HG03558 (cell line): ENCODE results near the gene WNT7B.
A peak's percentile ranks its signal among the peaks of the same experiment; 100 is the strongest.

Source experiments
- ATAC-seq: cut with Tn5 transposase; IDR thresholded peaks from one replicate; pipeline ENCODE4 v1.9.1; 2021; ENCODE audit warnings: moderate number of reproducible peaks; ENCODE audit not compliant: unreplicated experiment; ENCODE audit errors: extremely low read depth

Gene WNT7B

DNA sequence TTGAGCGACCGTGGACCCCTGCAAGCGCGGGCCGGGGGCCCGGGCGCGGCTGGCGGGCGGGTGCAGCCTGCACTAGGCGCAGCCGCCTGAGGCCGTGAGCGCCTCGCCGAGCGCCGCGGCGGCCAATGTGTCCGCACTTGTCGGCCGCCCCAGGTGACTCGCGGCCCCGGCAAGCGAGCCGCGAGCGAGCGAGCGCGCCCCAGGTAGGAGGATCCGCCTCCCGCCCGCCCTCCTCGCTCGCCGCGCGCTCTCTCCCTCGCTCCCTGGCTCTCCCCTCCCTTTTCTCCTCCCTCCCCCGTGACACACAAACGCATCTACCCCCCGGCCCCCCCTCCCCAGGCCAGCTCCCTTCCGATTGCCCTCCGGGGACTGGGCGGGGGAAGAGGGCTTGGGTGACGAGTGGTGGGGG lies at the start of gene WNT7B:
WNT7B (minus strand) TSS at position 160 of the 409 bp plus-strand sequence. CDS start 408 bp downstream, outside the sequence.
- no peak for ATAC-seq

DNA sequence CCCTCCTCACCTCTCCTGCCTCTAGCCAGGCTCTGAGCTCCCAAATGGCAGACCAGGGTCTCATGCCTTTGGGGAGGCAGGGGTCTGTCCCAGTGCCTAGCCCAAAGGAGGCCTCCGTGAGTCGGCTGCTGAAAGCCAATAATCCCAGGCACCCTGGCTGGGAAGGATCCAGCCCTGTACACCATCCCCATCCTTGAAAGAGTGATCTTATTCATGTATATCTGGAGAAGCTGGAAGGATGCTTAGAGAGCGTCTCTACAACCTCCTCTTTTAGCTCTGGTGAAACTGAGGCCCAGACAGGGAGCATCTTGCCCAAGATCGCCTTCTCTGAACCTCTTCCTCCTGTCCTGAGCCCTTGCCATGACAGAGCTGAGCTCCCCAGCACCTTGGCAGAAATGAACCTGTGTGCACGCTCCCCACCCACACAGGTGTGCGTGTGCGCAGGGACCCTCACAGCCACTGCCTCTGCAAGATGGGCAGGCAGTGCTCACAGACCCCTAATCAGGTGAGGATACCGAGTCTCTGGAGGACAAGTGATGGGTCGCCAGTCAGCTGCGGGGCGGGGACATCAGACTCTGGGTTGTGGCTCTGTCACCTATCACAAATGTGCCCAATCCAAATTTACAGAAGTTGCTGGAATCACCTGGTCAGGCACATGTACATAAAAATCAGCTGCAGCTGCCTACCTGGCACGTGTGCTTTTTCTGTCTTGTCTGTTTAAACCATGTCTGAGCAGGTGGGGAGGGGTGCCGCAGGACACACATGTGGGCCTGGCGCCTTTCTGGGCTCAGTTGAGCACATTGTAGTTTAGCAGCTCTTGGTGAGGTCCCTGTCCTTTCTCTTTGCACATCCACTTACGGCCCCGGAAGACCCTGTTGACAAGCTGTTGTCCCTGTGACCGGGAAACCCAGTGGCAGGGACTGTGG lies 49.3 kb upstream of the WNT7B start:
- ATAC-seq, result no peak

DNA sequence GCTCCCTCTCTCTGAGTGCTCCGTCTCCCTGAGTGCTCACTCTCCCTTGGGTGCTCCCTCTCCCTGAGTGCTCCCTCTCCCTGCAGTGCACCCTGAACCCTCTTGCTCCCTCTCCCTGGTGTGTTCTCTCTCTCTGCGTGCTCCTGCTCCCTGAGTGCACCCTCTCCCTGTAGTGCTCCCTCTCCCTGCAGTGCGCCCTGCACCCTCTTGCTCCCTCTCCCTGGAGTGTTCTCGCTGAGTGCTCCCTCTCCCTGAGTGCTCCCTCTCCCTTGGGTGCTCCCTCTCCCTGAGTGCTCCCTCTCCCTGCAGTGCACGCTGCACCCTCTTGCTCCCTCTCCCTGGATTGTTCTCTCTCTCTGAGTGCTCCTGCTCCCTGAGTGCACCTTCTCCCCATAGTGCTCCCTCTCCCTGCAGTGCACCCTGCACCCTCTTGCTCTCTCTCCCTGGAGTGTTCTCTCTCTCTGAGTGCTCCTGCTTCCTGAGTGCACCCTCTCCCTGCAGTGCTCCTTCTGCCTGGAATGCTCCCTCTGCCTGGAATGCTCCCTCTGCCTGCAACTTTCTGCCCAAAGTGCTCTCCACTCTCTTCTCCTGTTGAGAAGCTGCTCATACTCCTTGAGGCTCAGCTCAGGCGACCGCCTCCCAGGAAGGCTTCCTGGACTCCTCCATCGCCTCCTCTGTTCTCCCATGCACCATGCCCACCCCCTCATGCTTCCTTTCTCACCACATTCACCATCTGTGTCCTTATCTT lies 48.4 kb upstream of the WNT7B start:
- no peak for ATAC-seq

DNA sequence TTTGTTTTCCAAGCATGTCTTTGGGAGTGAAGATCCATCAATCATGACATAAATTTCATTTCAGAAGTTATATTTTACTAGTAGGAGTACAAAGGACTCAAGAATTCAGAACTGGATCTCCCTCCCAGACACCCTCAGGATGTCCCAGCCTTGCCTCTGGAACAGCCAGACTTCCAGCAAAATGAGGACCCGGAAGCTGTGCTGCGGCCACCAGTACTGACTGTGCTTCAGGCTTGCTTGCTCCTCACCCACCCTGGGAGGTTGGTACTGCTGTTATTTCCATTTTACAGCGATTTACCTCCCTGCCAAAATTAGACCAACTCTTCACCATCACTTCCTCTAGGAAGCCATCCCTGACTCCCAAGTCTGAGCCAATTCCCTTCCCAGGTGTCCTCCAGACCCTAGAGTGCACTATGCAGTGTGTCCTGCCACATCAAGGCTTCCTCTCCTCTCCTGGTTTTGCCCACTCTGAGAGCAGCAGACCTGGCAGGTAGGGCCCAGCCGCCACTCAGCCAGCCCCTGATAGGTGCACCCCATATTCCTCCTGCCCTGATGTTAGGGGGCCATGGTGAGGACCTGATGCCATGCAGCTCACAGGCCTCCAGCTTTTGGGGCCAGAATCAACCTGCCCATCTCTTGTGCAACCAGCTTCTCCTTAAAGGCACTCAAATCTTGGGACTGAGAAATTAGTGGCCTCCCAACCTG lies 47.3 kb upstream of the WNT7B start:
- ATAC-seq, result no peak

- ATAC-seq, result no peak
Observed at GRCh38 chr22:46023558-46023981, 46.6 kb upstream of the WNT7B start.

- ATAC-seq, result no peak
Observed at GRCh38 chr22:46022881-46023512, 46.0 kb upstream of the WNT7B start.

GRCh38 chr22:46021577-46021976 lies 44.6 kb upstream of the WNT7B start:
- ATAC-seq, result no peak

DNA sequence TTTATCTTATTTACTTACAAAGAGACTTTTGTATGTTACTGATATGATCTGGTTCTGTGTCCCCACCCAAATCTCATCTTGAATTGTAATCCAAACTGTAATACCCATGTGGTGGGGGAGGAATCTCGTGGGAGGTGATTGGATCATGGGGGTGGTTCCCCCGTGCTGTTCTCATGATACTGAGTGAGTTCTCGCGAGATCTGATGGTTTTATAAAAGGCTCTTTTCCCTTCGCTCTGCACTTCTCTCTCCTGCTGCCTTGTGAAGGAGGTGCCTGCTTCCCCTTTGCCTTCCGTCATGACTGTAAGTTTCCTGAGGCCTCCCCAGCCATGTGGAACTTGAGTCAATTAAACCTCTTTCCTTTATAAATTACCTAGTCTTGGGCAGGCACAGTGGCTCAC lies 42.4 kb upstream of the WNT7B start:
- no peak for ATAC-seq

DNA sequence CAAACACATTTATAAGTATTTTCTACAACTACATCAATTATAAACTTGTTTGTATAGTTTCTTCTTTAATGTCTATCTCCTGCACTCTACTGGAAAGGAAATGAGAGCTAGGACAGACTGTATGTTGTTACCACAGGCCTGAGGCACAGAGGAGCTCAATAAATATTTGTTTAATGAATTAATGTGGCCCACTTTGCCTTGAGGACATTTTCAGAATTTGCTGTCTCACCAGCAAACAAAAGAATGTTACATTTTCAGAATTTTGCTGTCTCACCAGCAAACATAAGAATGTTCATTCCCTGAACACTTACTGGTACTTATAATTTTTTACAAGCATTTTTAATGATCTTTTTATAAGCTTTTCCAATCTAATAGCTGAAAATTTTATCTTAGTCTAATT lies 41.9 kb upstream of the WNT7B start:
- ATAC-seq, result no peak

GRCh38 chr22:46017166-46017565 lies 40.2 kb upstream of the WNT7B start:
- ATAC-seq, result no peak

GRCh38 chr22:46013460-46014416 lies 36.8 kb upstream of the WNT7B start:
- ATAC-seq, result peak; percentile 71

DNA sequence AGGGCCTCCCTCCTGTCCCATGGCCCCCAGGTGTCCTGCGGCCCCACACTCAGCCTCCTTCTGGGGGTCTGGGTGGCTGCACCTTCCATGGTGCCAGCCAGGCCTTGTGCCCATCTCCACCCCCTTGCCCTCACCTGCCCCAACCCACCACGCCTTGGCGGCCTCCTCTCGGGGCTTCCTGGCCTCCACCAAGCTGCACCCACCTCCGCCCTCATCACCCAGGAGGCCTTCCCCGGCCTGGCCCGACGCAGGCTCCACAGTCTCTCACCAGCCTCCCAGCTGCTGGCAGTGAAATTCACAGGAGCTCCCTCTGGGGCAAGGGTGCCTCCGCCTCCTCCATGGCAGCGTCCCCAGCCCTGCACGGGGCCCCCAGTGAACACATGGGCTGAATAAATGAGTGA lies 35.9 kb upstream of the WNT7B start:
- no peak for ATAC-seq

DNA sequence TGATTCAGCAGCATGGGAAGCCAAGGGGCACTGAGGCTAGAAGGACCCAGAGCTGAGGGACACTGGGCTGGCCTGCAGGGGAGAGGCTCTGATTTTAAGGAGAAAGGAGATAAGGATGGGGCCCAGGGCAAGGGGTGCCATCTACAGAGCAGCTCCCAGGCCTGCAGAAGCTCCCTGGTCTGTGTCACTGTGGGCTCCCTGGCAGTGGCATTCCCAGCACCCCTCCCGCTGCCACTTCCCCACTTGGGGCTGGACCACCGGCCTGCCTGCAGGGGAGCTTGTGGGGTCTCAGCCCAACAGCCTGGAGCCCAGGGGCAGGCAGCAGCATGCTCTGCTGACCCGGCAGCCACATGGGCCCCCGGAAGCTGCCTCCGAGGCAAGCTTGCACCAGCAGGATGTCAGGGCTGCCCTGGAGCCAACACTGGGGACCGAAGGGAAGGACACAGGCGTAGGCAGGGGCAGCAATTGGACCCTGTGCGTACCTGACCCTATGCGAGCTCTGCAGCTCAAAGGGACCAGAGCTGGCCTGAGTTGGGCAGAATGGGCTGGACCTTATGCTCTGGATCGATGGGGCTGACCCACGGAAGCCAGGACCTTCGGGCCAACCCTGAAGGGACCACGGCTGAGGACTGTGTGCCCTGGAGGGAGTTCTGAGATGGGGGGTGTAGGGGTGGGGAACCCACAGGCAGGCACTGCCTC lies 35.4 kb upstream of the WNT7B start:
- no peak for ATAC-seq

DNA sequence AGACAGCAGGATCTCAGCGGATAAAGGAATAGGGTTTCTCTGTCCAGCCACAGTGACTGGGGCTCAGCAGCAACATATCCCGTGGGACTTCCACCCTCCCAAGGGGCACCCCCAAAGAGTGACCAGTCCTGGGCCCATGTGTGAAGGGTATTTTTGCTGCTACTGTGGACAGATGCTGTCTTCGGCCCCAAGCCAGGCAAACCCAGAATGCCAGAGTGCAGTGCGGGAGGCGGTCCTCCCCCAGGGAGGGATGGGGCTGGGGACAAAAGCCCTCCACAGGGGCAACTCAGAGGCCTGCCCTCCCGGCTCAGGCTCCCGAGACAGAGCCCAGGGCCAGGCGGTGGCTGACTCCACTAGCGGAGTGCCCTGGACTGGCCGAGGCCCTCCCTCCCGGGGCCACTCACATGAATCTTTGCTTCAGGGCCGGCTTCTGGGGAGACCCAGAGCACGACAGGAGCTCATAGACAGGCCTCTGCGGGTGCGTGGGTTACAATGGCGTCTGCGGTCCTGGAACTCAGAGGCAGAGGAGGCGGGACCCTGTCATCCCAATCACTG lies 34.7 kb upstream of the WNT7B start:
- ATAC-seq, result no peak

DNA sequence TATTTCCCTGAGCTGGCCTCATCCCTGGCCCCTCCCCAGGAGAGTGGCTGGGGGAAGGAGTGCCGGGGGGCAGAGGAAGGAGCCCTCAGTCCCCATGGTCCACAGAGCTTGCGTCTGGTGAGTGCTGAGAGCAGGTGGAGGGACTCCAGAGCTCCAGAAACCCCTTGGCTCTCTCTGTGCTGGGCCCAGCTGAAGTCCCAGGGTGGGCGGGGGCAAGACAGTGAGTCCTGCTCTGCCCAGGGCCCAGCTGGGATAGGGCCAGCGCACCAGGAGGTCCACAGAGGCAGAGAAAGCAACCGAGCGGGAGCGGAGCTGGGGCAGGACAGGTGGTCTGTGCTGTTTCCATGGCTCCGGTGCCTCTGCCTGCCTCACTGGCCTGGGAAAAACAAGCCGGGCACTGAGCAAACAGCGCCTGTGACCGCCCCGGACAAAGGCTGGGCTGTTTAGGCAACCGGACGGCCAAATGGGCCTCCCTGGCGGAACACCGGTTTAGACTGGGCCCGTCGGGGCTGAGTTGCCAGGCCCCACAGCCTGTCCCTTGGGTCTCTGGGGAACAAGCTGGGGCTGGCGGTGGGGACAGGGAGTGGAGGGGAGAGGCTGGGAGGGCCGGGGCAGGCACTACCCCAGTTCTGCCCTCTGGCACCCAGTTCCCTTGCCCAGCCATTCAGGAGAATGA lies 34.1 kb upstream of the WNT7B start:
- no peak for ATAC-seq

DNA sequence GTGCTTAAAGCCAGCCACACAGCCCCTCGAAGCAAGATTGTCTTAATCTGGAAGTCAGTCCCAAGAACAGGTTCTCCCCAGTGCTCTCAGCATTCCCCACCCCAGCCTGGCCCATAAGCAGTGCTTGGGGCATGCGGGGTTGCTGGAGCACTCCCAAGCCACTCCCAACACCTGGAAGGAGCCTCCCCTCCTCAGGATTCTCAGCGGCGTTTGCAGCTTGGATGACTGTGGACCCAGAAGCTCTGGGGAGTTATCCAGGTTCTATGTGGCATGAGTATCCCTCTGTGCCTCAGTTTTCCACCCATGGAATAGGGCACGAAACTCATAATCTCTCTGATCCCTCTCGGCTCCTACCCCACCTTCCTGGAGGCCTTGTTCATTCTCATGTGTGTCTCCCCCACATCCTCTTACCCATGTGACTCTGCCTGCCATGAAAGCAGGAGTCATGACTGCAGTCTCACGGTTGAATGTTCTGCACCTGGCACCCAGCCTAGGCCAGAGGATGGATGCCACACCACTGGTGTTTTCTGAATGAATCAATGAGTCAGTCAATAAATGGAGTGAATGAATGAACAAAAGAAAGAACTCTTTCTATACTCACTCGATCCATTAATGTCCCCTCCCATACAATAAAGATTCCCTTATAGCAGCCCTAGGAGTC lies 33.4 kb upstream of the WNT7B start:
- no peak for ATAC-seq

- ATAC-seq, result no peak
Observed at GRCh38 chr22:46009730-46010129, 32.8 kb upstream of the WNT7B start.
